Lower leg skin (tissue), 4 donors: Measurements from ENCODE around the gene IRF2. TPM values are rescaled to one million over a fixed set of nuclear protein-coding genes. Genes with fewer than 3 reads are reported as not detected.

Experiments used
- DNase-seq, 2 donors: peaks; one replicate each; pipeline ENCODE4 v3.0.0-alpha.2; 2019; ENCODE audit warnings: low spot score in 2 of 2
- H3K4me3 ChIP-seq: fragments of 200-600 bp; sonication (generic); 2 replicates; pipeline ENCODE4 v1.5.1; 2017; ENCODE audit warnings: mild to moderate bottlenecking, low read depth; ENCODE audit not compliant: poor library complexity, severe bottlenecking
- CTCF ChIP-seq, 3 donors: fragments of 450-650 bp; IDR thresholded peaks; one replicate each; pipeline ENCODE4 v1.5.1; 2016; ENCODE audit warnings: antibody characterized with exemption in 3 of 3, mild to moderate bottlenecking in 3 of 3, moderate library complexity in 2 of 3
- POLR2A ChIP-seq, 2 donors: fragments of 450-650 bp; IDR thresholded peaks; one replicate each; pipeline ENCODE4 v1.6.1; 2016 to 2017; ENCODE audit warnings: antibody characterized with exemption in 2 of 2, mild to moderate bottlenecking in 1 of 2, moderate library complexity in 1 of 2
- WGBS, 2 donors: methylation state at CpG; one replicate each; pipeline ENCODE4 v1.1.5; 2018; 5-methylcytosine and 5-hydroxymethylcytosine counted together
- intact Hi-C: fragments of 100-400 bp; cut with DNase I; formaldehyde crosslinking; loops from one replicate; pipeline ENCODE4 v1.15.0; 2023; ENCODE audit warnings: low total_unique reads
- total RNA-seq, 4 donors: library from RNA; depleted of rRNA; stranded (reverse); fragments of >200 nt; gene quantifications; one replicate each; pipeline ENCODE4 v1.1.0, GENCODE V29; 2016

Gene IRF2
- total RNA-seq, 4 donors from 2014 or later, result 31.6 to 44.0 (median 38.4) TPM

DNA sequence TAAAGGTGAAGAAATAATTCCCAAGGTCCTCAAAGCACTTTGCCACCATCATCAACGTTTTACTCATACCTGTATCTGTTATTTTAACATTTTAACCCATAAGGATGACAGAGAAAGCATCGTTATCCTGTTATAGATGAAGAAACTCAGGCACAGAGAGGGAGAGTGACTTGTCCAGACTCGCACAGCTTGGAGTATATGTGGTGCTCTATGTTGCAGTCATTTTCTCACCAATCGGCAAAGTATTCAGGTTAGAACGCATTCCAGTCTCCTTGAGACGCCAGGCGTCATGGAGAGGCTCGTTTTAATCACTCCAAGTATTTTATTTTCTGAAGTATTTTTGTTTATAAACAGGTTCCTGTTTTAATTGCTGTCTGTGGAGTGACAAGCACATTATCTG, 73.5 kb downstream of the IRF2 start:
- no peak for DNase-seq
- TF ChIP-seq CTCF (IDR thresholded peaks at IDR 0.05), result no peak
- no peak for TF ChIP-seq POLR2A (IDR thresholded peaks at IDR 0.05)
- intact Hi-C loops, result no loop called here
- H3K4me3 ChIP-seq, result no peak overlapping the region
- WGBS, 2 donors, result 54 to 66% methylated on average over 8 of the region's 8 CpGs

GRCh38 chr4:184400375-184400870, 73.9 kb downstream of the IRF2 start:
- no peak overlapping the region for H3K4me3 ChIP-seq
- no peak for TF ChIP-seq POLR2A (IDR thresholded peaks at IDR 0.05)
- no peak for TF ChIP-seq CTCF (IDR thresholded peaks at IDR 0.05)
- 43 to 46% methylated on average over 7 of the region's 7 CpGs for WGBS, 2 donors
- intact Hi-C loops, result no loop called here
- peak in 1 of 2 donors; percentile 81 for DNase-seq

DNA sequence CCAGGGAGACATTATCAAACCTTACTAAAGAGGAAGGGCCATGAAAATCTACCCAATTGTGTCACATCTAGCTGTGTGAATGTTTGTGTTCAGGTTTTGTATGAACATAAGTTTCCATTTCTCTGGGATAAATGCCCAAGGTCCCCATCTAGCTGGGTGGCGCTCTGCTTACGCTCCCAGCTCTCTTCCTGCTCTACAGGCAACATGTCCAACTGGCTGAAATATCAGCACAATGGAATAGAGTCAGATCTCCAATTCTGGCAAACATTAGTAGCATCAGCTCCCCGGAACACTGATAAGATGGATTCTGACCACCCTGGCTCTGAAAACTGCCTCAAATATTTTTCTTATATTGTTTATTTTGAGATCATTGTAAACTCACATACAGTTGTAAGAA, 74.8 kb downstream of the IRF2 start:
- WGBS, 2 donors, result 80 to 81% methylated on average over 3 of the region's 3 CpGs
- intact Hi-C loops, result no loop called here

GRCh38 chr4:184398741-184399511, 75.4 kb downstream of the IRF2 start:
- DNase-seq, result peak in 1 of 2 donors; percentile 80

More for the DNA sequence above, 74.8 kb downstream of the IRF2 start:
- no peak overlapping the region for H3K4me3 ChIP-seq
- DNase-seq, result no peak
- TF ChIP-seq CTCF (IDR thresholded peaks at IDR 0.05), result no peak
- no peak for TF ChIP-seq POLR2A (IDR thresholded peaks at IDR 0.05)

DNA sequence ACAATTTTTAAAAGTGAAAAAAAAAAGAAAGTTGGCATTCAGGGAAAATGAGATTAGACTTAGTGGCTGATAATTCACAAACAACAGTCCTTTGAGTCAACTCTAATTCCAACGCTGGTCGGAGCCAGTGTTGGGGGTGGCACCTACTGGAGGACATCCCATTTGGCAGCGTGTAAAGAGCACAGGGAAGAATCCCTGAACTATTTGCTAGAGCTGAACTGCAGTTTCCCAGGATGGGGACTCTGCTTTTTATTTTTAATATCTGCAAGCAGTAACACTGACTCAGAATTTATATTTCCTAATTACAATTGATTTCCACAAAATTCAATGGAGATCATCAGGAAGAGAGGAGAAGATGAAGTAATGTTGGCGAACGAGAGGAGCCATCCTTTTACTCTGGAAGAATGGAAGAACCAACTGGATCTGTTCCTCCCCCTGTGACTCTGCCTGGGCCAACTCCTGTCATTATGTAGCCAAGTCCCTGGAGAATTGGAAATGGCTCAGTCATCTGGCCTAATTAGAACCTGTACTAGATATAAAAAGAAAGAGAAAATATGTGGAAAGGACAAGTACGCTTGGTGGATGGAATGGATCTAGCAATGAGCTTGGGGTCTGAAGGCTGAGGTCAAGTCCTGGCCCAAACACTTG, 76.7 kb downstream of the IRF2 start:
- WGBS, 2 donors, result 57 to 62% methylated on average over 6 of the region's 6 CpGs
- TF ChIP-seq POLR2A (IDR thresholded peaks at IDR 0.05), result no peak
- no peak for TF ChIP-seq CTCF (IDR thresholded peaks at IDR 0.05)
- DNase-seq, result peak in 1 of 2 donors; percentile 50
- intact Hi-C loops, result no loop called here
- no peak overlapping the region for H3K4me3 ChIP-seq

More at GRCh38 chr4:184398741-184399511, 75.4 kb downstream of the IRF2 start:
- WGBS, 2 donors, result 95 to 97% methylated on average over 20 to 24 of the region's 24 CpGs
- H3K4me3 ChIP-seq, result no peak overlapping the region
- intact Hi-C loops, result no loop called here
- TF ChIP-seq POLR2A (IDR thresholded peaks at IDR 0.05), result no peak
- no peak for TF ChIP-seq CTCF (IDR thresholded peaks at IDR 0.05)
